Astrocyte of the cerebellum (primary cell): Measurements from ENCODE around the gene LEP.

Source experiments
- DNase-seq: peaks from one replicate; pipeline ENCODE4 v3.0.0-alpha.2; 2011; ENCODE audit warnings: low read depth
- H3K4me3 ChIP-seq: 2 replicates; pipeline ENCODE4 v1.5.1; 2011; ENCODE audit warnings: mild to moderate bottlenecking, low read depth, low read length, moderate library complexity
- CTCF ChIP-seq: IDR thresholded peaks from 2 replicates; pipeline ENCODE4 v1.5.1; 2012; ENCODE audit warnings: low read length, low read depth, moderate library complexity, mild to moderate bottlenecking; ENCODE audit errors: missing control alignments
- in situ Hi-C: cut with HindIII; loops from 2 replicates; pipeline ENCODE4 v1.10.0; 2017; ENCODE audit warnings: low sequenced_read_pairs

Gene LEP

GRCh38 chr7:128210036-128210347 is 31.1 kb upstream of the LEP start:
- in situ Hi-C loops: loop anchor here (25.0 kb wide), 2 partner anchors 498 to 623 kb away; partner anchors contain the start of genes ARF5, FSCN3 and GCC1
- no peak overlapping the region for H3K4me3 ChIP-seq
- DNase-seq: no peak
- TF ChIP-seq CTCF: no peak

- no peak for DNase-seq
- in situ Hi-C loops: loop anchor here (25.0 kb wide), 2 partner anchors 499 to 624 kb away; partner anchors contain the start of genes ARF5, FSCN3 and GCC1
- TF ChIP-seq CTCF: no peak
- H3K4me3 ChIP-seq: no peak overlapping the region
Observed at GRCh38 chr7:128210590-128211570, 30.2 kb upstream of the LEP start.

- no peak for DNase-seq
- no peak for TF ChIP-seq CTCF
- H3K4me3 ChIP-seq: no peak overlapping the region
- in situ Hi-C loops: loop anchor here (25.0 kb wide), 2 partner anchors 499 to 624 kb away; partner anchors contain the start of genes ARF5, FSCN3 and GCC1
Observed at GRCh38 chr7:128211626-128212025, 29.5 kb upstream of the LEP start.

GRCh38 chr7:128214463-128214862 is 26.6 kb upstream of the LEP start:
- H3K4me3 ChIP-seq: no peak overlapping the region
- in situ Hi-C loops: loop anchor here (25.0 kb wide), 2 partner anchors 502 to 627 kb away; partner anchors contain the start of genes ARF5, FSCN3 and GCC1
- no peak for TF ChIP-seq CTCF
- no peak for DNase-seq

GRCh38 chr7:128215281-128215680 is 25.8 kb upstream of the LEP start:
- H3K4me3 ChIP-seq: no peak overlapping the region
- peak; percentile 51 for DNase-seq
- TF ChIP-seq CTCF: no peak
- in situ Hi-C loops: loop anchor here (25.0 kb wide), 2 partner anchors 503 to 628 kb away; partner anchors contain the start of genes ARF5, FSCN3 and GCC1

- no peak for TF ChIP-seq CTCF
- in situ Hi-C loops: loop anchor here (25.0 kb wide), 2 partner anchors 503 to 628 kb away; partner anchors contain the start of genes ARF5, FSCN3 and GCC1
- no peak for DNase-seq
- no peak overlapping the region for H3K4me3 ChIP-seq
Observed at GRCh38 chr7:128215739-128216138, 25.3 kb upstream of the LEP start.
